ENCODE data around the gene CHST11.

DNA sequence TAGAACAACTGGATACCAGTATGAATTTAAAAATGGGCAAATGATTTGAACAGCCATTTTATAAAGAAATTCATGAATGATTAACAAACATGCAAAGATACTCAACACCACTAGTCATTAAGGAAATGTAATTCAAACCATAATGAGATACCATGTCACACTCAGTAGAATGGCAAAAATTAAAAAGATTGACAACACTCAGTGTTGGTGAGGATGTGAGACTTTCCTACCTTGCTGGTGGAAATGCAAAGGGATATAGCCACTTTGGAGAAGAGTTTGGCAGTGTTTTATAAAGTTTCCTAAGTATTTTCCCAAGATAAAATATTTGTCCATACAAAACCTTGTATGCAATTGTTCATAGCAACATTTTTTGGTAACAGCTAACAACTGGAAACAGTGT is 6.0 kb upstream of the CHST11 start:
- TF ChIP-seq, protein P1, sequence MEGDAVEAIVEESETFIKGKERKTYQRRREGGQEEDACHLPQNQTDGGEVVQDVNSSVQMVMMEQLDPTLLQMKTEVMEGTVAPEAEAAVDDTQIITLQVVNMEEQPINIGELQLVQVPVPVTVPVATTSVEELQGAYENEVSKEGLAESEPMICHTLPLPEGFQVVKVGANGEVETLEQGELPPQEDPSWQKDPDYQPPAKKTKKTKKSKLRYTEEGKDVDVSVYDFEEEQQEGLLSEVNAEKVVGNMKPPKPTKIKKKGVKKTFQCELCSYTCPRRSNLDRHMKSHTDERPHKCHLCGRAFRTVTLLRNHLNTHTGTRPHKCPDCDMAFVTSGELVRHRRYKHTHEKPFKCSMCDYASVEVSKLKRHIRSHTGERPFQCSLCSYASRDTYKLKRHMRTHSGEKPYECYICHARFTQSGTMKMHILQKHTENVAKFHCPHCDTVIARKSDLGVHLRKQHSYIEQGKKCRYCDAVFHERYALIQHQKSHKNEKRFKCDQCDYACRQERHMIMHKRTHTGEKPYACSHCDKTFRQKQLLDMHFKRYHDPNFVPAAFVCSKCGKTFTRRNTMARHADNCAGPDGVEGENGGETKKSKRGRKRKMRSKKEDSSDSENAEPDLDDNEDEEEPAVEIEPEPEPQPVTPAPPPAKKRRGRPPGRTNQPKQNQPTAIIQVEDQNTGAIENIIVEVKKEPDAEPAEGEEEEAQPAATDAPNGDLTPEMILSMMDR (IDR thresholded peaks at IDR 0.05): no peak
- no peak for TF ChIP-seq POLR2A (IDR thresholded peaks at IDR 0.05)
